Metanephros (tissue), 1 donor: ENCODE data around the gene GSDME. TPM values are rescaled to one million over a fixed set of nuclear protein-coding genes. Genes with fewer than 3 reads are reported as not detected.

Source experiments
- total RNA-seq: library from RNA; depleted of rRNA; stranded (reverse); fragments of >200 nt; gene quantifications from one replicate; pipeline ENCODE4 v1.2.3, GENCODE V29; 2014

GSDME gene
- total RNA-seq = 12.0 TPM

GRCh38 chr7:24757353-24758275 is at the start of gene GSDME:
TSS of gene GSDME (minus strand) at chr7:24757464. CDS start at chr7:24749774, 7,690 bp downstream.

Other genes starting within 250 kb of the GSDME start
- gene PALS2, start 184.0 kb downstream of the GSDME start, total RNA-seq = 15.4 TPM
- 21.1 TPM for gene OSBPL3, start 222.7 kb upstream of the GSDME start, total RNA-seq